Parathyroid adenoma (tissue), 2 donors: ENCODE measurements around the gene ROBO1.

ENCODE experiments used
- H2AFZ ChIP-seq: fragments of 300-600 bp; sonication (generic); one replicate; pipeline ENCODE4 v1.7.0; 2017; ENCODE audit warnings: antibody characterized with exemption, mild to moderate bottlenecking
- H3K27ac ChIP-seq: fragments of 300-600 bp; sonication (generic); one replicate; pipeline ENCODE4 v1.7.0; 2017
- H3K27me3 ChIP-seq: fragments of 300-600 bp; sonication (generic); one replicate; pipeline ENCODE4 v1.7.0; 2017; ENCODE audit warnings: low read length; ENCODE audit not compliant: control insufficient read depth, insufficient read depth
- H3K36me3 ChIP-seq: fragments of 300-600 bp; sonication (generic); one replicate; pipeline ENCODE4 v1.7.0; 2017; ENCODE audit warnings: low read length; ENCODE audit not compliant: control insufficient read depth, insufficient read depth
- H3K4me1 ChIP-seq: fragments of 300-600 bp; sonication (generic); one replicate; pipeline ENCODE4 v1.7.0; 2017; ENCODE audit warnings: control low read depth
- H3K4me2 ChIP-seq: fragments of 300-600 bp; sonication (generic); one replicate; pipeline ENCODE4 v1.7.0; 2017; ENCODE audit warnings: low read length
- H3K4me3 ChIP-seq: fragments of 300-600 bp; sonication (generic); one replicate; pipeline ENCODE4 v1.7.0; 2017; ENCODE audit warnings: low read depth, low read length
- H3K79me2 ChIP-seq: fragments of 300-600 bp; sonication (generic); one replicate; pipeline ENCODE4 v1.7.0; 2017; ENCODE audit warnings: control low read depth
- H3K9ac ChIP-seq: fragments of 300-600 bp; sonication (generic); one replicate; pipeline ENCODE4 v1.7.0; 2017; ENCODE audit warnings: mild to moderate bottlenecking
- H3K9me3 ChIP-seq: fragments of 300-600 bp; sonication (generic); one replicate; pipeline ENCODE4 v1.7.0; 2017; ENCODE audit warnings: low read length; ENCODE audit not compliant: control insufficient read depth
- CTCF ChIP-seq: fragments of 300-600 bp; sonication (generic); IDR thresholded peaks from one replicate; pipeline ENCODE4 v1.7.0; 2017; ENCODE audit warnings: antibody characterized with exemption, mild to moderate bottlenecking
- donor health status: primary hyperparathyroidism.

ROBO1 gene

GRCh38 chr3:78802562-78802930 is 965.3 kb downstream of the ROBO1 start:
- Histone ChIP-seq H3K36me3 (no peaks in the 10 kb centered on the region), H3K9me3 (no peaks in the 10 kb centered on the region), H3K79me2 (no peaks in the 10 kb centered on the region), H3K27ac (no peak overlapping the region), H3K9ac (no peak overlapping the region), H3K4me3 (no peak overlapping the region), H3K4me2 (no peak overlapping the region), H2AFZ (no peak overlapping the region), H3K27me3 (no peaks in the 10 kb centered on the region), H3K4me1 (no peaks in the 10 kb centered on the region)
- no peak for TF ChIP-seq CTCF

- Histone ChIP-seq H3K36me3 (no peaks in the 10 kb centered on the region), H2AFZ (no peak overlapping the region), H3K9ac (no peak overlapping the region), H3K4me3 (no peak overlapping the region), H3K27me3 (no peaks in the 10 kb centered on the region), H3K4me1 (no peaks in the 10 kb centered on the region), H3K9me3 (no peaks in the 10 kb centered on the region), H3K79me2 (no peaks in the 10 kb centered on the region), H3K27ac (no peak overlapping the region), H3K4me2 (no peak overlapping the region)
- no peak for TF ChIP-seq CTCF
Observed at GRCh38 chr3:78801926-78802561, 965.8 kb downstream of the ROBO1 start.

GRCh38 chr3:78799681-78800080 is 968.1 kb downstream of the ROBO1 start:
- Histone ChIP-seq H3K79me2 (no peaks in the 10 kb centered on the region), H3K4me3 (no peak overlapping the region), H3K4me2 (no peak overlapping the region), H3K4me1 (no peaks in the 10 kb centered on the region), H2AFZ (no peak overlapping the region), H3K27me3 (no peaks in the 10 kb centered on the region), H3K36me3 (no peaks in the 10 kb centered on the region), H3K9ac (no peak overlapping the region), H3K9me3 (no peaks in the 10 kb centered on the region), H3K27ac (no peak overlapping the region)
- no peak for TF ChIP-seq CTCF

- H3K4me2 ChIP-seq, result no peak overlapping the region
- no peaks in the 10 kb centered on the region for H3K9me3 ChIP-seq
- no peaks in the 10 kb centered on the region for H3K36me3 ChIP-seq
- H3K79me2 ChIP-seq, result no peaks in the 10 kb centered on the region
- H3K27me3 ChIP-seq, result no peaks in the 10 kb centered on the region
- H3K4me3 ChIP-seq, result no peak overlapping the region
- no peak overlapping the region for H3K9ac ChIP-seq
- no peak overlapping the region for H3K27ac ChIP-seq
- no peak overlapping the region for H2AFZ ChIP-seq
- TF ChIP-seq CTCF, result no peak
- H3K4me1 ChIP-seq, result no peaks in the 10 kb centered on the region
Observed at GRCh38 chr3:78798266-78798832, 969.4 kb downstream of the ROBO1 start.

GRCh38 chr3:78794431-78794830 is 973.4 kb downstream of the ROBO1 start:
- Histone ChIP-seq H3K4me1 (no peaks in the 10 kb centered on the region), H3K4me2 (no peak overlapping the region), H3K36me3 (no peaks in the 10 kb centered on the region), H2AFZ (no peak overlapping the region), H3K27me3 (no peaks in the 10 kb centered on the region), H3K9me3 (no peaks in the 10 kb centered on the region), H3K27ac (no peak overlapping the region), H3K9ac (no peak overlapping the region), H3K4me3 (no peak overlapping the region), H3K79me2 (no peaks in the 10 kb centered on the region)
- TF ChIP-seq CTCF, result no peak
